Activated naive CD4-positive, alpha-beta T cell treated with anti-CD3 and anti-CD28 coated beads for 36 hours (primary cell): ENCODE data around the gene IL18BP. TPM values are rescaled to one million over a fixed set of nuclear protein-coding genes. Genes with fewer than 3 reads are reported as not detected.

Experiments used
- CTCF ChIA-PET: fragments of 350-600 bp; sonication (Branson Sonifier 250); formaldehyde crosslinking; loops from one replicate; lab custom pipeline; 2021; ENCODE audit warnings: antibody characterized with exemption; lab: Charles Lee
- DNase-seq: peaks from one replicate; pipeline ENCODE4 v3.0.0-alpha.2; 2020
- H3K27ac Mint-ChIP-seq: one replicate; pipeline ENCODE4 v1.8.0; 2021; ENCODE audit warnings: mild to moderate bottlenecking, mixed read lengths
- H3K27me3 Mint-ChIP-seq: one replicate; pipeline ENCODE4 v1.8.0; 2021; ENCODE audit warnings: low read depth, mixed read lengths
- H3K36me3 Mint-ChIP-seq: one replicate; pipeline ENCODE4 v1.8.0; 2021; ENCODE audit warnings: low read depth, mixed read lengths
- H3K4me1 Mint-ChIP-seq: one replicate; pipeline ENCODE4 v1.8.0; 2021; ENCODE audit warnings: low read depth, mixed read lengths
- H3K4me3 Mint-ChIP-seq: one replicate; pipeline ENCODE4 v1.8.0; 2021; ENCODE audit warnings: mild to moderate bottlenecking, moderate library complexity, mixed read lengths
- H3K9me3 Mint-ChIP-seq: one replicate; pipeline ENCODE4 v1.8.0; 2021; ENCODE audit warnings: mixed read lengths
- intact Hi-C: fragments of 100-400 bp; cut with micrococcal nuclease; formaldehyde crosslinking; loops from one replicate; pipeline ENCODE4 v1.15.1; 2023
- total RNA-seq, 2 experiments: library from RNA; stranded (reverse); gene quantifications; one replicate each; pipeline ENCODE4 v1.2.3, GENCODE V29; 2021

Gene IL18BP
- total RNA-seq, 2 experiments from 2014 or later: 4.1 to 5.4 TPM

DNA sequence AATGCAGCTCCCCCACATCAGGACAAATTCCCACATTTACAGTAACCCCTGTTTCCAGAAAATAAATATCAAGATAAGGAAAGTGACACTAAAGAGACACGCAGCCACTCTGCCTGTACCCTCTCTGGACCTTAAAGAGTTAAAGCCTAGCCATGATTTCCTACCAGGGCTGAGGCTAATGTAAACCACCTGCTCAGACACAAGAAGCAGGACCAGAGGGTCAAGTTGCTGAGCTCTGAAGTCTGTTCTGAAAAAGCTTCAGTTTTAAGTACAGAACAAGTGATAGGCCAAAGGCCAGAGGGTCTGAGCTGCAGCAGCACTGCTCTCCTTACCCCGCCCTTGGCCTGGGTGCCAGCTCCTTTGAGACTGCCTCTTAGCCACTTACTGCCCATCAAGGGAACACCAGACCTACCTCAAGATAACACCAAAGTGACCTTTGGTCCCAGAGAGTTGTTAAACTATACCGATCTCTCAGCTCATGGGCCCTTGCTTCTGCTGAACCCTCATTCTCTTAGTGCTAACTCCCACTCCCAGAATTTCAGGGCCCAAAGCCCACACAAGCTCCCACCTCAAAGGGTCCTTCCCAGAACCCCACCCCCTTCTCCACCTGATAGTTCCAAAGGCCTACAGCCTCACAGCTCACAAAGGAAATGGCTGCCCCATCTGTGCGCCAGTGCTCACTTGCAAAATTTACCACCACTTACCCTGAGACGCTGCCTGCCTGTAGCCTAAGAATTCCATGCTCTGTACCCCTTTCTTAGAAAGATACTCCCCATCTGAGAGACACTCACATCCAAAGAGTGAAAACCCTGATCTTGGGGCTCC is 40.5 kb downstream of the IL18BP start:
- CTCF ChIA-PET: interaction anchor here (1.1 to 4.2 kb wide), 9 partner anchors 10 to 594 kb away, joined by 3 to 44 read pairs (median 7); no protein-coding TSS in a partner anchor
- H3K27ac Mint-ChIP-seq: no peak overlapping the region
- no peak for DNase-seq
- no peaks in the 10 kb centered on the region for H3K27me3 Mint-ChIP-seq
- H3K9me3 Mint-ChIP-seq: no peaks in the 10 kb centered on the region
- no peak overlapping the region for H3K4me3 Mint-ChIP-seq
- H3K4me1 Mint-ChIP-seq: peaks cover 43% of the 10 kb centered on the region
- H3K36me3 Mint-ChIP-seq: peaks cover 18% of the 10 kb centered on the region
- intact Hi-C loops: no loop called here

GRCh38 chr11:72039856-72040401 is 41.2 kb downstream of the IL18BP start:
- H3K4me3 Mint-ChIP-seq: no peak overlapping the region
- H3K27ac Mint-ChIP-seq: no peak overlapping the region
- intact Hi-C loops: loop anchor here (1.0 to 2.0 kb wide), 3 partner anchors 40 to 112 kb away; partner anchors contain the start of genes LAMTOR1, LRRC51, NUMA1 and XNDC1N

GRCh38 chr11:72040491-72041363 is 42.0 kb downstream of the IL18BP start:
- Mint-ChIP-seq H3K36me3 (peaks cover 9% of the 10 kb centered on the region), H3K4me3 (no peak overlapping the region), H3K27me3 (no peaks in the 10 kb centered on the region), H3K9me3 (no peaks in the 10 kb centered on the region), H3K27ac (no peak overlapping the region), H3K4me1 (peaks cover 45% of the 10 kb centered on the region)
- intact Hi-C loops: loop anchor here (1.0 to 2.0 kb wide), 6 partner anchors 15 to 183 kb away; partner anchors contain the start of genes ANAPC15, LAMTOR1, LRRC51 and NUMA1
- CTCF ChIA-PET: interaction anchor here (1.0 to 4.2 kb wide), 8 partner anchors 9 to 104 kb away, joined by 3 to 44 read pairs (median 6); no protein-coding TSS in a partner anchor
- peak; percentile 85 for DNase-seq

More at GRCh38 chr11:72039856-72040401, 41.2 kb downstream of the IL18BP start:
- Mint-ChIP-seq H3K36me3 (peaks cover 16% of the 10 kb centered on the region), H3K27me3 (no peaks in the 10 kb centered on the region), H3K4me1 (peaks cover 45% of the 10 kb centered on the region), H3K9me3 (no peaks in the 10 kb centered on the region)
- CTCF ChIA-PET: interaction anchor here (1.0 to 4.2 kb wide), 9 partner anchors 8 to 104 kb away, joined by 3 to 44 read pairs (median 7); no protein-coding TSS in a partner anchor
- DNase-seq: peak; percentile 50

GRCh38 chr11:72041364-72042063 is 42.8 kb downstream of the IL18BP start:
- Mint-ChIP-seq H3K9me3 (no peaks in the 10 kb centered on the region), H3K27ac (no peak overlapping the region), H3K27me3 (no peaks in the 10 kb centered on the region), H3K4me1 (peaks cover 37% of the 10 kb centered on the region), H3K36me3 (peaks cover 5% of the 10 kb centered on the region), H3K4me3 (no peak overlapping the region)
- CTCF ChIA-PET: interaction anchor here (1.6 to 4.2 kb wide), 3 partner anchors 12 to 16 kb away, joined by 4 to 44 read pairs (median 17); no protein-coding TSS in a partner anchor
- DNase-seq: peak; percentile 48
- intact Hi-C loops: loop anchor here (1.0 to 2.0 kb wide), 4 partner anchors 16 to 182 kb away; partner anchors contain the start of genes ANAPC15 and LAMTOR1

- no peak for DNase-seq
- Mint-ChIP-seq H3K27ac (no peak overlapping the region), H3K27me3 (no peaks in the 10 kb centered on the region), H3K9me3 (no peaks in the 10 kb centered on the region), H3K4me1 (peaks cover 31% of the 10 kb centered on the region), H3K4me3 (no peak overlapping the region), H3K36me3 (peaks cover 2% of the 10 kb centered on the region)
- CTCF ChIA-PET: interaction anchor here (1.6 kb wide), 1 partner anchor 17 kb away, joined by 4 read pairs; no protein-coding TSS in a partner anchor
- intact Hi-C loops: no loop called here
Observed at GRCh38 chr11:72042064-72042745, 43.5 kb downstream of the IL18BP start.

DNA sequence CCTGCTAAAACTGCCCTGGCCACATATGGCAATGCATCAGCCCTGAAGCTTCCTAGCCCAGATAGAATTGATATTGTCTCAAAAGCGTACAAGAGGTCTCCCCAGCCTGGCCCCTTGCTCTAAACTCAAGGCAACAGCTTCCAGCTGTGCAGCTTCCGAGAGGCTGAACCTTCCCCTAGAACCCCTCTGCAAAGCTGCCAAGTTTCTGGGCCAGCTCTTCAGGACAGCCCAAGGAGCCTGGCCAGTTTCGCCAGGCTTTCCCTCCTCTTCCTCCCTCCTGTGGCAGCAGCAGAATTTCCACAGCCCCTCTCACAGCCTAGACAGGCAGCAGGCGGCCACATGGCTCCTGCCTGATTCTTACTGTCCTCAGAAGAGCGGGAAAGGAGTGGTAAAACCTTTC is 47.1 kb downstream of the IL18BP start:
- Mint-ChIP-seq H3K4me3 (no peak overlapping the region), H3K27ac (no peak overlapping the region), H3K36me3 (peaks cover 5% of the 10 kb centered on the region), H3K27me3 (no peaks in the 10 kb centered on the region), H3K4me1 (peaks cover 31% of the 10 kb centered on the region), H3K9me3 (no peaks in the 10 kb centered on the region)
- DNase-seq: no peak
- CTCF ChIA-PET: interaction anchor here (1.1 kb wide), 1 partner anchor 368 kb away, joined by 3 read pairs; no protein-coding TSS in a partner anchor
- intact Hi-C loops: no loop called here

DNA sequence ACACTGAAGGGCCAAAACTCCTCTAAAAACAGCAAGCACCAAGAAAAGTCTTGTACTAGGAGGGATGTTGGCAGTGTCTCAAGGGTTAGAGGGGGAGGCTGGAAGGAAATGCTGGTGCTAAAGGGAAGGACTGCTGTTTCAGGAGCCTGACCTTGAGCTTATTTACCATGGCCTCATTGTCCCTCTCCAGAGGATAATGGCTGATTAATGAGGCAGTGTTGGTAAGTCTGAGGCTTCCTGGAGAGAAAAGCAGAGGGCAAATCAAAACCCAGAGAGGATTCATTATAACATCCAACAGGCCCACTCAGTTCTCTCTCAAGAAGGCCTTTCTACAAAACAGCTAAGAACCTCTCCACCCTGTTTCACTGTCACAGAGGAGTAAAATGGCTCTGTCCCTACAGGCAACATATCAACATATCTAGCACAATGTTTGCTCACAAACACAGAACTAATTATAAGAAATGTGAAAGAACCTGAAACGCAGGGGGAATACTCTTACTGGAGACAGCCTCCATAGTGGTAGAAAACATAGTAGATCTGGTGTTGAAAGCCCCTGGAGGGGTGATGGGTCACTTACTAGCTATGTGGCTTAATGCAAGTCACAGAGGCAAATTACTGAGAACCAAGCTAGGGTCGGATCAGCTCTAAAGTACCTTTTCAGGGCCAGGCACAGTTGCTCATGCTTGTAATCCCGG is 50.2 kb downstream of the IL18BP start:
- Mint-ChIP-seq H3K4me1 (peaks cover 11% of the 10 kb centered on the region), H3K9me3 (no peaks in the 10 kb centered on the region), H3K4me3 (no peak overlapping the region), H3K27me3 (no peaks in the 10 kb centered on the region), H3K27ac (no peak overlapping the region), H3K36me3 (peaks cover 8% of the 10 kb centered on the region)
- CTCF ChIA-PET: interaction anchor here (0.6 to 1.4 kb wide), 5 partner anchors 10 to 76 kb away, joined by 3 to 5 read pairs (median 4); no protein-coding TSS in a partner anchor
- intact Hi-C loops: no loop called here
- no peak for DNase-seq

Other genes with a start within 250 kb of the IL18BP start
- gene DEFB108B, start 165.7 kb upstream of the IL18BP start, total RNA-seq: not detected
- not detected for gene DEFB131B, start 120.5 kb upstream of the IL18BP start, total RNA-seq
- gene XNDC1N, start 70.3 kb upstream of the IL18BP start, total RNA-seq: 10 to 100 TPM; 14.2 to 16.4 TPM
- 10 to 100 TPM; 15.4 to 16.8 TPM for gene RNF121, start 69.9 kb upstream of the IL18BP start, total RNA-seq
- gene NUMA1, start 81.6 kb downstream of the IL18BP start, total RNA-seq: 100 to 1,000 TPM; 189 to 194 TPM
- gene LRRC51, start 81.9 kb downstream of the IL18BP start, total RNA-seq: 1 to 10 TPM; 6.8 to 8.3 TPM
- 10 to 100 TPM; 39.1 to 41.8 TPM for gene LAMTOR1, start 104.4 kb downstream of the IL18BP start, total RNA-seq
- not detected for gene TOMT, start 107.0 kb downstream of the IL18BP start, total RNA-seq
- gene ANAPC15, start 113.8 kb downstream of the IL18BP start, total RNA-seq: 10 to 100 TPM; 69.1 to 70.3 TPM
- gene FOLR3, start 136.8 kb downstream of the IL18BP start, total RNA-seq: not detected
- not detected for gene FOLR1, start 193.2 kb downstream of the IL18BP start, total RNA-seq
- not detected for gene FOLR2, start 217.9 kb downstream of the IL18BP start, total RNA-seq
- 10 to 100 TPM; 67.1 to 74.0 TPM for gene INPPL1, start 225.9 kb downstream of the IL18BP start, total RNA-seq
- not detected for gene PHOX2A, start 245.3 kb downstream of the IL18BP start, total RNA-seq